A673 (cell line): ENCODE data around the gene PTCH1. TPM values are rescaled to one million over a fixed set of nuclear protein-coding genes. Genes with fewer than 3 reads are reported as not detected.

Experiments used
- Bru-seq: library from RNA; stranded (reverse); fragments of 400-500 nt; gene quantifications from one replicate; lab custom pipeline; 2021; lab: Mats Ljungman, UMichigan
- BruChase-seq, 2 experiments: library from RNA; stranded (reverse); fragments of 400-500 nt; gene quantifications; one replicate each; lab custom pipeline; 2021; lab: Mats Ljungman, UMichigan
- BruUV-seq: library from RNA; stranded (reverse); fragments of 400-500 nt; replicated peaks from 2 replicates; lab custom pipeline; 2021; lab: Mats Ljungman, UMichigan
- CTCF ChIA-PET: fragments of 300-600 bp; sonication (Branson Sonifier 250); formaldehyde crosslinking; loops from one replicate; lab custom pipeline; 2022; ENCODE audit warnings: antibody characterized with exemption; lab: Charles Lee
- POLR2A ChIA-PET: fragments of 300-600 bp; sonication (Branson Sonifier 250); formaldehyde crosslinking; loops from one replicate; lab custom pipeline; 2022; ENCODE audit warnings: antibody characterized with exemption; ENCODE audit not compliant: low non-redundant PET; lab: Charles Lee
- DNase-seq: peaks from one replicate; pipeline ENCODE4 v3.0.0-alpha.2; 2015; ENCODE audit warnings: low spot score
- H3K27ac ChIP-seq: fragments of 200-600 bp; sonication (generic); 2 replicates; pipeline ENCODE4 v1.5.1; 2016; ENCODE audit warnings: mixed run types, low read depth, mild to moderate bottlenecking, mixed read lengths, antibody characterized with exemption, low read length; ENCODE audit not compliant: poor library complexity, severe bottlenecking
- H3K27me3 ChIP-seq: fragments of 200-600 bp; sonication (generic); replicated peaks from 2 replicates; pipeline ENCODE4 v1.6.1; 2017; ENCODE audit warnings: mixed run types, low read depth, mild to moderate bottlenecking, mixed read lengths, antibody characterized with exemption, low read length; ENCODE audit not compliant: insufficient read depth, poor library complexity
- H3K36me3 ChIP-seq: fragments of 200-600 bp; sonication (generic); 2 replicates; pipeline ENCODE4 v1.6.1; 2016; ENCODE audit warnings: mixed run types, mild to moderate bottlenecking, mixed read lengths, antibody characterized with exemption, low read length; ENCODE audit not compliant: insufficient read depth, poor library complexity, severe bottlenecking
- H3K4me1 ChIP-seq: fragments of 200-600 bp; sonication (generic); 2 replicates; pipeline ENCODE4 v1.6.1; 2017; ENCODE audit warnings: mixed run types, mild to moderate bottlenecking, mixed read lengths, antibody characterized with exemption, low read length; ENCODE audit not compliant: insufficient read depth, poor library complexity, severe bottlenecking
- H3K4me3 ChIP-seq: fragments of 200-600 bp; sonication (generic); 2 replicates; pipeline ENCODE4 v1.5.1; 2016; ENCODE audit warnings: low read depth, mixed run types, mild to moderate bottlenecking, mixed read lengths, low read length; ENCODE audit not compliant: poor library complexity, severe bottlenecking
- H3K9me3 ChIP-seq: fragments of 200-600 bp; sonication (generic); 2 replicates; pipeline ENCODE4 v1.6.1; 2016; ENCODE audit warnings: mixed run types, low read depth, mild to moderate bottlenecking, mixed read lengths, antibody characterized with exemption, low read length; ENCODE audit not compliant: poor library complexity, severe bottlenecking
- CTCF ChIP-seq: fragments of 300-800, 200-600 bp; sonication (generic); conservative IDR thresholded peaks from 2 replicates; pipeline ENCODE4 v1.5.1; 2017; ENCODE audit warnings: low read depth, mild to moderate bottlenecking, antibody characterized with exemption, low read length, moderate library complexity, mixed read lengths
- EZH2 ChIP-seq: fragments of 200-600 bp; sonication (generic); IDR thresholded peaks from 2 replicates; pipeline ENCODE4 v1.6.1; 2017; ENCODE audit warnings: borderline replicate concordance, low read depth, mild to moderate bottlenecking, mixed read lengths, antibody characterized with exemption, low read length; ENCODE audit not compliant: poor library complexity, severe bottlenecking
- intact Hi-C: fragments of 100-400 bp; cut with micrococcal nuclease; formaldehyde crosslinking; loops from one replicate; pipeline ENCODE4 v1.10.0; 2022; ENCODE audit not compliant: unreplicated experiment
- long read RNA-seq: library from polyadenylated mRNA; stranded (forward); transcript quantifications from one replicate; pipeline ENCODE4 v2.0.0, GENCODE V29; 2022
- total RNA-seq: library from RNA; stranded (reverse); gene quantifications from 2 replicates; pipeline ENCODE4 v1.2.3, GENCODE V29; 2021

PTCH1 gene
- 32.6 and 36.5 TPM in 2 replicates for total RNA-seq
- Bru-seq, nascent RNA, result percentile 77 among the genes with signal in this experiment
- BruChase-seq, experiment 1, labeled RNA remaining after a 2-hour chase, result percentile 78 among the genes with signal in this experiment
- BruChase-seq, experiment 2, labeled RNA remaining after a 6-hour chase, result percentile 64 among the genes with signal in this experiment
- long read RNA-seq, partial matches to known transcripts, result 1 of 4 reads
- long read RNA-seq, other reads (novel, unspliced or antisense), result 3 of 4 reads

GRCh38 chr9:95516734-95517558 lies at the start of gene PTCH1:
TSS of gene PTCH1 (minus strand) at chr9:95516971.
- peak within 1 kb of the TSS; percentile 43 for H3K27ac ChIP-seq
- peaks cover 37% of the 10 kb centered on the region for H3K4me1 ChIP-seq
- H3K27me3 ChIP-seq, result no peaks in the 10 kb centered on the region
- intact Hi-C loops, result loop anchor here (5.0 to 10.0 kb wide), 3 partner anchors 238 to 700 kb away; no protein-coding TSS in a partner anchor
- no TSS peak for BruUV-seq
- no peaks in the 10 kb centered on the region for H3K9me3 ChIP-seq
- ChIA-PET CTCF (no interaction called here), POLR2A (no interaction called here)
- peak; percentile 78 for DNase-seq
- TF ChIP-seq CTCF, result no peak
- no peaks in the 10 kb centered on the region for H3K36me3 ChIP-seq
- peak within 1 kb of the TSS; percentile 63 for H3K4me3 ChIP-seq

- intact Hi-C loops, result no loop called here
- ChIA-PET POLR2A (no interaction called here), CTCF (no interaction called here)
- no peak for TF ChIP-seq CTCF
- no peak for TF ChIP-seq EZH2
- Histone ChIP-seq H3K4me1 (no peaks in the 10 kb centered on the region), H3K36me3 (no peaks in the 10 kb centered on the region), H3K27me3 (no peaks in the 10 kb centered on the region), H3K27ac (no peak overlapping the region), H3K4me3 (no peak overlapping the region), H3K9me3 (no peaks in the 10 kb centered on the region)
- BruUV-seq, result no TSS peak
- no peak for DNase-seq
These were observed 49.2 kb upstream of the PTCH1 start for GRCh38 chr9:95565982-95566381.

- DNase-seq, result no peak
- no peaks in the 10 kb centered on the region for H3K27me3 ChIP-seq
- CTCF ChIA-PET, result no interaction called here
- H3K4me1 ChIP-seq, result no peaks in the 10 kb centered on the region
- no peak for TF ChIP-seq EZH2
- TF ChIP-seq CTCF, result no peak
- H3K36me3 ChIP-seq, result no peaks in the 10 kb centered on the region
- no peaks in the 10 kb centered on the region for H3K9me3 ChIP-seq
- BruUV-seq, result no TSS peak
- no peak overlapping the region for H3K27ac ChIP-seq
- intact Hi-C loops, result no loop called here
- H3K4me3 ChIP-seq, result no peak overlapping the region
- POLR2A ChIA-PET, result no interaction called here
These were observed 45.1 kb upstream of the PTCH1 start for GRCh38 chr9:95561913-95562312.
